Left ventricle myocardium inferior (tissue), 1 donor: ENCODE data around the gene IGSF9B. TPM values are rescaled to one million over a fixed set of nuclear protein-coding genes. Genes with fewer than 3 reads are reported as not detected.

Source experiments
- DNase-seq: peaks from one replicate; pipeline ENCODE4 v3.0.0-alpha.2; 2020
- H3K27ac ChIP-seq: fragments of 200-600 bp; replicated peaks from 2 replicates; pipeline ENCODE4 v1.8.0; 2021
- H3K27me3 ChIP-seq: fragments of 200-600 bp; 2 replicates; pipeline ENCODE4 v1.8.0; 2021; ENCODE audit warnings: low read depth
- H3K36me3 ChIP-seq: fragments of 200-600 bp; 2 replicates; pipeline ENCODE4 v1.8.0; 2021
- H3K4me1 ChIP-seq: fragments of 200-600 bp; 2 replicates; pipeline ENCODE4 v1.8.0; 2021
- H3K4me3 ChIP-seq: fragments of 200-600 bp; 2 replicates; pipeline ENCODE4 v1.8.0; 2021; ENCODE audit warnings: mild to moderate bottlenecking, moderate library complexity
- H3K9me3 ChIP-seq: fragments of 200-600 bp; replicated peaks from 2 replicates; pipeline ENCODE4 v1.8.0; 2021
- CTCF ChIP-seq: fragments of 200-600 bp; IDR thresholded peaks from 2 replicates; pipeline ENCODE4 v1.8.0; 2021; ENCODE audit warnings: antibody characterized with exemption, mild to moderate bottlenecking, borderline replicate concordance
- intact Hi-C: fragments of 100-400 bp; cut with micrococcal nuclease; formaldehyde crosslinking; loops from one replicate; pipeline ENCODE4 v1.11.0; 2022
- total RNA-seq: library from RNA; stranded (reverse); fragmentation: NEBNext Ultra II Directional; extraction: Animal tissue kit (Norgen Biotek cat#: 25700); gene quantifications from one replicate; pipeline ENCODE4 v1.2.1, GENCODE V29; 2021
- donor health status: DM: no; HTN: yes; CAD: no; lungs with severe emphysema.

The IGSF9B gene
- total RNA-seq, 1 donor from 2014 or later = 44.1 TPM

DNA sequence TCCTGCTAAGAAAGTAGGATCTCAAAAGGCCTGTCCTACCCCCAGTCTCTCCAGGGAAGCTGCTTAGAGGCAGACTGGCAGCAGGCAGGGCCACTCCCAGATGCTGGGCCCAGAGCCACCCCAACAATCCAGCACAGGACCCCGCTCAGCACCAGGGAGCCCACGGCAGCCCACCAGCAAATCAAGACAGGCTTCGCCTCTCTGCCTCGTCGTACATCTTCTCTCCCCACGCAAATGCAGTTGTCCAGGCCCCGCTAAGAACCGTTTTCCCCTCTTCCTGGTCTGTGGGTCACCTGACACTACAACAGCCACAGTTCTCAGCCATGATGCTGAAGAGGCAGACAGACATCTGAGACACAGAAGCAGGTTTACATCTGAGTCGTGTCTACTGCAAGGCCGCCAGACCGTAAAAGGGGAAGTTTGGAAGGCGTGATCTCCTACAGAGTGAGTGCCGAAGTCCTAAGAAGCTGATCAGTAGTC, 51.1 kb downstream of the IGSF9B start:
- H3K4me3 ChIP-seq = no peak overlapping the region
- intact Hi-C loops = no loop called here
- H3K36me3 ChIP-seq = peaks cover 47% of the 10 kb centered on the region
- H3K27ac ChIP-seq = no peak overlapping the region
- no peak for DNase-seq
- H3K9me3 ChIP-seq = no peaks in the 10 kb centered on the region
- no peak for TF ChIP-seq CTCF
- no peaks in the 10 kb centered on the region for H3K27me3 ChIP-seq
- H3K4me1 ChIP-seq = no peaks in the 10 kb centered on the region

DNA sequence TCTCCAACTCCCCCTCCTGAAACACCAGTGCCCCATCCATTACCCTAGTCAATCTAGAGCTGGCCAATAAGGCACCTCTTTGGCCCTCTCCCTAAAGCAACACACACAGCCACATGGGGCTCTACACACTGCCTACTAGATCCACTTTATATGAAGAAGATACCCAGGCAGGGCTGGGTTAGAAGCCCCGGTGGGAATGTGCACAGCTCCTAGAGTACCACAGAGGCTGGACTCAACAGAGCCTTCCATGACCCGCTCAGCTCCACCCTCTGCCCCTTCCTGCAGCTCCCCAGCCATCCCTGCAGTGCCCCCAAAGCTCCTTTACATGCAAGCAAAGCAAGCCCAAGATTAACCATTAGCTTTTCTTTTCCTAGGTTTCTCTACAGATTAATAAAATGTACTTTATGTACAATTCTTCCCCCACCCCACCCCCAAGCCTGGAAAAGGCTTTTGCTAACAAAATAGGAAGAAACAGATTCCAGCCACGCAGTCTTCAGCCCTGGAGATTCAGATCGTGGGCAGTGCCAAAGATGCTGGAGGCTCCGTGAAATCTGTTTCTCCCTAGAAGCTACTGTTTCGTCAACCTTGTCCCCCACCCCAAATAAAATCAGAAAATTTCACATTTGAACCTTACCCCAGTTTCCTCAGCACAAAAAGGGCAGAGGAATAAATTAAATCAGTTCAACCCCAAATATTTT, 51.8 kb downstream of the IGSF9B start:
- DNase-seq = no peak
- Histone ChIP-seq H3K9me3 (no peaks in the 10 kb centered on the region), H3K36me3 (peaks cover 41% of the 10 kb centered on the region), H3K27me3 (no peaks in the 10 kb centered on the region), H3K4me3 (no peak overlapping the region), H3K27ac (no peak overlapping the region), H3K4me1 (no peaks in the 10 kb centered on the region)
- TF ChIP-seq CTCF = no peak
- intact Hi-C loops = no loop called here

GRCh38 chr11:133903875-133904817, 52.6 kb downstream of the IGSF9B start:
- no peaks in the 10 kb centered on the region for H3K9me3 ChIP-seq
- H3K36me3 ChIP-seq = peaks cover 33% of the 10 kb centered on the region
- no peak for TF ChIP-seq CTCF
- no peaks in the 10 kb centered on the region for H3K27me3 ChIP-seq
- no peak for DNase-seq
- H3K4me3 ChIP-seq = no peak overlapping the region
- no peak overlapping the region for H3K27ac ChIP-seq
- intact Hi-C loops = no loop called here
- no peaks in the 10 kb centered on the region for H3K4me1 ChIP-seq

- Histone ChIP-seq H3K4me1 (no peaks in the 10 kb centered on the region), H3K36me3 (peaks cover 22% of the 10 kb centered on the region), H3K9me3 (no peaks in the 10 kb centered on the region), H3K27ac (no peak overlapping the region), H3K27me3 (no peaks in the 10 kb centered on the region), H3K4me3 (no peak overlapping the region)
- intact Hi-C loops = no loop called here
- no peak for TF ChIP-seq CTCF
- DNase-seq = no peak
These were observed 53.7 kb downstream of the IGSF9B start for GRCh38 chr11:133903056-133903455.

- intact Hi-C loops = no loop called here
- Histone ChIP-seq H3K4me1 (no peaks in the 10 kb centered on the region), H3K36me3 (peaks cover 17% of the 10 kb centered on the region), H3K4me3 (no peak overlapping the region), H3K27me3 (no peaks in the 10 kb centered on the region), H3K27ac (no peak overlapping the region), H3K9me3 (no peaks in the 10 kb centered on the region)
- TF ChIP-seq CTCF = no peak
- no peak for DNase-seq
These were observed 54.3 kb downstream of the IGSF9B start for GRCh38 chr11:133902506-133902905.
